NCI-H774 (cell line): Measurements from ENCODE around the gene GID4.

Source experiments
- DNase-seq: peaks from one replicate; lab custom pipeline; 2025; lab: John Stamatoyannopoulos, UW

Gene GID4

DNA sequence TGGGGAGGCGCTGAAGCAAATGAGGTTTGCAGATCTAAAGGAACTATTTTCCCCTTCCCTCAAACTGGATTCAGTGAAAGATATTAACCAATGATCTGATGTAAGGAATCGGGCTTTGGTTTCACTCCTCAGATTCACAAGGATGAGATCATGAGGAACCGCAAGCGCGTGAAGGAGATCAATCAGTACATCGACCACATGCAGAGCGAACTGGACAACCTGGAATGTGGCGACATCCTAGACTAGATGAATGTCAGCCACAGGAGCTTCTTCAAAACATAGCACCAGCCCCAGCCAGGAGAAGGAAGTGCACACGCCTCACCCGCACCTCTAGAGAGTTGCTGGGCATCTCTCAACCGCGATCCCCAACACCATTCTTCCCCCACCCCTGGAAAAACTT, 22.8 kb upstream of the GID4 start:
- DNase-seq, result no peak

DNA sequence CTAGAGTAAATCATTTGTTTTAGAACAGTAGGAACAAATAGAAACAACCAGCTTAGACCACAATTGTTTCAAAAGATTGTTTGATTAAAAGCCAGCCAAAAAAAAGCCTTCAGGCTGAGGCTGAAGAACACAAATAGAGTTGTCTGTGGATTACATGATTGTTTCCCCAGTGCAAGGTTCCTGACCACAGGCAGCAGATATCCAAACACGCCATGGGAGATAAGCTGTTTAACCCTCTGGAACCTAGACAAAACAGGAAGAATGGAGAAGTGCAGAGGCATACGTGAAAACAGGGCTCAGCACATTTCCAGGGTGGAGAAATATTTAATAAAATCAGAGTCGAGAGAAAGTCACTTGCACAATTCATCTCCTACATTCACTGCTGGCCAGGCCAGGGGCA, 21.2 kb upstream of the GID4 start:
- no peak for DNase-seq

DNA sequence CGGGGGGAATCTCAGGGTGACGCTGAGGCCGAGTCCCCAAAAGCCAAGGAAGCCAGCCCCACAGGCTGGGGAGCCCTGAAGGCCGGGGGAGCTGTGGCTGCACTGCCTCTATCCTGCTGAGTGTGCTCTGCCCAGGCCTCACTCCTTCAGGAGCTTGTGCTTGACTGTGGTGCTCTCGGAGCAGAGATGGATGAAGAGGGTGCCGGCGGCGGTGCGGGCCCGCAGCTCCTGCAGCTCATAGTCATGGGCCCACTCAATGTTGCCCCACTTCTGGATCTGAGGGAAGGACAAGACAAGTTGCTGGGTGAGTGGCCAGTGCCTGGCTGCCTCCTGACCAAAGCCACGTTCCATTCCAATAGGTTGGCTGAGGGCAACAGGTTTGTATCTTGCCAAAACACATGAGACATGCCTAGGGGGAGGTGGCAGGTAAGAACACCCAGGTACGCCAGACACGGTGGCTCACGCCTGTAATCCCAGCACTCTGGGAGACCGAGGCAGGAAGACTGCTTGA, 20.7 kb upstream of the GID4 start:
- no peak for DNase-seq

DNA sequence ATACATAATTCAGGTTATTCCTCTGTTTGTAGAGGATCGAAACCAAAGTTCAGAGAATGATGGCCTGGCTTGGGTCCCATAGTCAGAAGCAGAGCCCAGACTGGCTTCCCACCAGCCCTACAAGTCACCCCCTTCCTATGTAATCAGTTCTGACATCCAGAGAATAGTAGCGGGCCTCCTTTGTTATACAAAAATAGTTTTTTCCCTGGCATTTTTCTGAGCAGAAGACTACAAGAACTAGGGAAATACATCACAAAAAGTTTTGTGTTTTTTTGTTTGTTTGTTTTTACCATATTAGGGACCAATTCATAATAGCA, 19.4 kb upstream of the GID4 start:
- no peak for DNase-seq

DNA sequence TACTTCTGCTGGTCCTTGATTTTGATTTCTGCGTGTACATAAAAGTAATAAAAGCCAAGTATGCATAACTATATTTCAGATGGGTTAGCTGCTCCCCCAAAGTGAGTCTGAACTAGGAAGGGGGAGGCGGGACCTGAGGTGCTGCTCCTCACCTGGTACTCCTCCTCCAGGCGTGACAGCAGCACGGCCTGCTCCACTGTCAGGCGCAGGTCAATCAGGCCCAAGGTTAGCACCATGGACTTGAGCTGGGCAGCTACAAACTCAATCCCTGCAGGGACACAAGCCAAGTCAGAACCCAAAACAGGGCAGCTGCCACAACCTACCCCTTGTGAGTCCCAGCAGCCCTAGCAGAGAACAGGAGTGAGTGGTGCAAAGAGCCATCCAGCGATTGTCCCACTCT, 18.2 kb upstream of the GID4 start:
- DNase-seq, result no peak

DNA sequence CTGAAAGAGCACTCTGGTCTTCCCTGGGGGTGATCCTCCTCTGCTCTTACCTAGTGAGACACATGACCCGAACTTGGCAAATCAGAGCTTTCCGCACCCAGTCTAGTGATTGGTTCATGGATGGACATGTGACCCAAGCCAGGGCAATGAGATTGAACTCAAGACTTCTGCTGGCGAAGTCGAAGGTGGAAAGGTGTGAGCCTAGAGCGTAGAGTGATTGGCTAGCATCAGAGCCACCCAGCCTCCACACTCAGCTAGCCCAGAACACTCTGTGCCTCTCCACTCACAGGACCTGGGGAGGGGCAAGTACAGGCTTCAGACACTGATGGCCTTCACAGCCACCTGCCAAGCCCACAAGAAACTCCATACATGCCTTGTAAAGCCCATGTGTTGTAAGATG, 17.8 kb upstream of the GID4 start:
- no peak for DNase-seq

DNA sequence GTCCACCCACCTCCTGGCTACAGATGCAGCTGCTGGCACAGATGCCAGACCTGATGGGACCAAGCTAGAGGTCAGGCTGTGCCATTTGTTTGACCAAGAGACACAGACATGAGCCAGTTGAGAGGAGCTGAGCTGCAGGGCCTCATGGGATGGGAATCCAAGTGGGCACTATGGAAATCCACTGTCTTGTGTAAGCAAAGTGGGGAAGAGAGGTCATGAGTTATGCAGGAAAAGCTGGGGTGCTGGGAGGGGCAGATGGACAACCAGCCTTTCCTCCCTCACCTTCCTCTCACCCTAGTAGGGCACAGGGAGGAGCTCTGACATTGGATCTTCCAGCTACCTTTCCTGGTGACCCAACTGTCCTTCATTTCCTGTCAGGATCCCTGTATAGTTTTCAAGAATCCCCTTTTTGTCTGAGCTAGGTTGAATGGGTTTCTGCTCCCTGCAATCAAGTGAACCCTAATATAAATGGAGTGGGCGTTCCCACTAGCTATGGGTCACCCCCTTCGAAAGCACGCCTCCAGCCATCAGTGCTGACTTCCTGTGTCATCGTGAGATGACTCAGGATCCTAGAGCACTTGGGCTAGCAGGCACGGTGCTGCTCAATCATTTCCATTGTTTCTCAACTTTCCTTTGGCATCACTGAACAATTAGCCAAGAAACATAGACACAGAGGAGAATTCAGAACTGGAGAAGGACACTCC, 13.8 kb upstream of the GID4 start:
- DNase-seq, result no peak

DNA sequence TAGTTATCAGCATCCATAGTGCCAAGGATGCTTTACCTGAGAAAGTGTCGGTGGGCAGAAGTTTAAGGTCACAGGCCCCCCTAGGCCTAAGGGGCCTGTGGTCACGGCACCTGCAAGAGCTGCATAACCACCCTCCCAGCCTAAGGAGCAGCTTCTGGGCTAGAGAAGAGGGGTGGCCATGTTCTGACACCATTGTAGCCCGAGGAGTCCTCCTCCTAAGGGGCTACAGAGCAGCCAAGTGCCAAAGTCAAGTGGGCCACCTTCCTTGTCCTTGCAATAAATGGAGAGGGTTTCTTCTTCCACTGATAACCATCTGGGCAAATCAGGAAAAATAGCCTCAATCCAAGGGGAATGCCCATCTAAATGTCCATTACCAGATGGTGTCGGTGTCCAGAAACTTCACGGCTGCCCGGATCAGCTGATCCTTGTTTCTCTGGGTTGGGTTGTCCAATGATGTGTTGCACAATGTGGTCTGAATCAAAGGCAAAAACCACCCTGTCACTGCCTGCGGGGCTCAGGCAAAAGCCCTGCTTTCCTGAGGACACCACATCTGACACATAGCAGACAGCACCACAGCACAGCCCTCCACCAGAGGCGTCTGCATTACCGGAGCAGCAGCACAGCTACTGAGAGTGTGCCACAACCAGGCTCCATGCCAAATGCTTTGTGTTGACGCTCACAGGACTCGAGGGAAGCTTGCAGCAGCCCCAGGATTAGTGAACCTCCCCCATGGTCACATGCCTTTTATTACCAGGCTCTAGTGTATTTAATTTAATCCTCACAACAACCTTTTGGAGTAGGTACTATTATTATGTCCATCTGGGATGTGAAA, 13.0 kb upstream of the GID4 start:
- DNase-seq, result peak; percentile 50

DNA sequence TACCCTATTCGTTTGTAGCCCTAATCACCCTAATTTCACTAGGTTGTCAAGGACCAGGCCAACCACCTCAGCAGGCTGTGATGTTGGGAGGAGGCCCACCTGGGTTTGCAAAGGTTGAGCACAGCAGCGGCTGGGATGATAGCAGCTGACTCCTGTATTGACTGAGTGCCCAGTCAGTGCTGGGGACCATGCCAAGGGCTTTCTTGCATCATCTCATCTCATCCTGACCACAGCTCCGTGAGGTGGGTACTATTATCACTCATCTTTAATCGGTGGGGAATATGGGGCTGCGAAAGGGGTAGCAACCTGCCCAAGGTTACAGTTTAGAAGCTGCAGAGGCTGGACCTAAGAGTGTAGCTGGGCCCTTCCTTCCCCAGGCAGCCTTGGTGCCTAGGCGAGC, 11.9 kb upstream of the GID4 start:
- no peak for DNase-seq

DNA sequence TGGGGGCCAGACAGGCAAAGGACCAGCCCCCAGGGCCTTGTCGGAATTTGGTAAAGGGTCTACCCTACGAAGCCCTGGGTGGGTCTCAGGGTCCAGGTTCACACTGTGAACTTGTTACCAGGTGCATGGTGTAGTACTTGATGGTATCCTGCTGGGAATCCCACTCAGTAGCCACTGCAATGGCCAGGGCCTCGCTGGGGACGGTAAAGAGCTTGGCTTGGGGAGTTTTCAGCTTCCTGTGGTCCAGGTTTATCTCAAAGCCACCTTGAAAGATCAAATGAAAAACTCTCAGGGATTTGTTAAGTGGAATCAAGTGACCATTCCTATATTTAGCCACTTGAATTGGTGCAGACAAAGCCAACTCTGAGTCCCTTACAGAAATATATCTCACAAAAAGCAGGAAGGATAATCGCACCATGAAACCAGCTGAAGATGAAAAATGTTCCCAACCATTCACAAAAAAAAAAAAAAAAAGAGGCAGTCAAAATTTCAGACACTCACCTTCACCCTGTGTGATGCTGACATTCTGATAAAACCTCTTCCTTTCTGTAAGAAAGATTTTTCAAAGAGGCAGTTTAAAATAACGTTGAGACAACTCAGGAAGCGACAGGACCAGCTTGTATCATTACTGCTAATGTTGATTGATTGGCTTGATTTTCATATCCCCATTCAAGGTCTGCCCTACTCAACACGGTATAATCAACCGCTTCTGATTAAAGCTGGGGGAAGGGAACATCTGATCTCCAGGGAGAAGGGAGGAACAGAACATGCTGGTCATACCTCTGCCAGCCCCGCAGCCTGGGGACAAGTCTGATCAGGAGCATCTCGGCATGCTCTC, 10.9 kb upstream of the GID4 start:
- DNase-seq, result peak; percentile 19

DNA sequence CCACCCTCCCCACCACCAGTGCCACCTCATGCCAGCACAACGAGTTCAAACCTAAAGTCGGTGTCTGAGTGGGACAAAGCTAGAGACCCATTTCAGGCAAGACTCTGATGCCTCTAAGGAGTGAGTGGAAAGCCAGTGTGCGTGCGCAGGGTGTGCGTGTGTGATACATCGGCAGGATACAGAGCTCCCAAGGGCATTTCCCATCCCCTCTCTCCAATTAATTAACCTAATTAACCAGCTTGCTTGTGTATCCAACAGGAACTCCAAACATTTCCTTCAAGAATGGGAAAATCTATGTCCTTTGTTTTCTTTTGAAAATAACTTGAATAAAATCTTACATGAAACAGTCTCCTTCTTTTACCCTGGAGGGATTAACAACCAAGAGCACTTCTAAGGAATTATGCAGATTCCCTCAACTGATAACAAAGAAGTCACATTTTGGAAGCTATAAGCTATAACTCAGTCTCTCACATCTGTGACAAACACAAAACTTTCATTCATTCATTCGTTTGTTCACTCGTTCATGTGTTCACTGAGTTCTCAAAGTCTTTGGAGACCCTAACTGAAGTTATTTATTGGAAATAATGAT, 10.2 kb upstream of the GID4 start:
- no peak for DNase-seq

DNA sequence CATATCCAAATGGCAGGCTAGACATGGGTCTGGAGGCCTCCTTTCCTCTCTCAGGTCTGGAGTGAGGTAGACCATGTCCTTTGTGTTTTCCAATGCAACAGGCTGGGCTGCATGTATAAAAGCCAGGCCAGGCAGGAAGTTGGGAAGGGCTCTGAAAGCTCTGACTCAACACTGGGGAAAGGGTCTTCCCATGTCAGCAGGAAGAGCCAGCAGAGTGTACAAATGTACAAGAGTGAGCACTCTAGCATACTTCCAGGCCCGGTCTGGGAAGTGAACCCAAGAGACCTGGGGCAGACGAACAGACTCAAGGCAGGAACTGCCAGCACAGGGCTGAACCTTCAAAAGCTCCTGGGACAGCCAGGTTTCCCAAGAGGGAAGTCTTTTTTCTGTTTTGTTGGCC, 7.3 kb upstream of the GID4 start:
- no peak for DNase-seq

DNA sequence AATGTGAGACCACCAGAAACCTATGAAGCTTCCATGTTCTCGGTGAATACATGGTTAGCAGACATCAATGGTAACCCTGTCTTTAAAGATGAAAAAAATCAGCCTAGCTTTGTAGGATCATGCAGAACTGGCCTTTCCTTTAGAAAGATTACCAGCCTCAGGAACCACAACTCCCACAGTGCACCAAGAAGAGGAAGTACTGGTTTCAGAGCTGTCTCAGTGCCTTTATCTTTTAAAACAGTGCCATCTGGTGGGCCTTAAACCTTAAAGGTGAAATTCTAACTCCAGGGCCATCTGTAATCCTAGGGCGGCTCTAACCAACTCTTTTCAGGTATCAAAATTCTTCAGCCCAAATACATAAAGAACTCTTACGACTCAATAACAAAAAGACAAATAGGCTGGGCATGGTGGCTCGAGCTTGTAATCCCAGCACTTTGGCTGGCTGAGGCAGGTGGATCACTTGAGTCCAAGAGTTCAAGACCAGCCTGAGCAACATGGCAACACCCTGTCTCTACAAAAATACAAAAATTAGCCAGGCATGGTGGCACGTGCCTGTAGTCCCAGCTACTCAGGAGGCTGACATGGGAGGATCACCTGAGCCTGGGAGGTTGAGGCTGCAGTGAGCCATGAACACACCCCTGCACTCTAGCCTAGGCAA, 5.6 kb upstream of the GID4 start:
- peak; percentile 29 for DNase-seq

DNA sequence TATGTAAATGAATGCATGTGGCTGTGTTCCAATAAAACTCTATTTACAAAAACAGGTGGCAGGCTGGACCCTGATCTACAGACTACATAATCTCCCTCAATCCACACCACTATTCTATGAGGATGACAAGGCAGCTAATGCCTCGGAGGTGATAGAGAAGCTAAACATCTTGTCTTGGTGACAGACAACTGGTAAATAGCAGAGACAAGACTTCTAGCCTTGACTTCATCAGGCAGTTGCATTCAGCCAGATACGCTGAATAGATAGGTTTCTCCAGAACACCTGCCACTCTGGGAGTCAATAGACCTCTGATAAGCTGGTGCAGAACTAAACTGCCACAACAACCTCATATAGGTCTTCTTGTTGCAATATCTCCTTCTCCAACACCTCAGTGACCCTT, 3.5 kb upstream of the GID4 start:
- DNase-seq, result no peak

DNA sequence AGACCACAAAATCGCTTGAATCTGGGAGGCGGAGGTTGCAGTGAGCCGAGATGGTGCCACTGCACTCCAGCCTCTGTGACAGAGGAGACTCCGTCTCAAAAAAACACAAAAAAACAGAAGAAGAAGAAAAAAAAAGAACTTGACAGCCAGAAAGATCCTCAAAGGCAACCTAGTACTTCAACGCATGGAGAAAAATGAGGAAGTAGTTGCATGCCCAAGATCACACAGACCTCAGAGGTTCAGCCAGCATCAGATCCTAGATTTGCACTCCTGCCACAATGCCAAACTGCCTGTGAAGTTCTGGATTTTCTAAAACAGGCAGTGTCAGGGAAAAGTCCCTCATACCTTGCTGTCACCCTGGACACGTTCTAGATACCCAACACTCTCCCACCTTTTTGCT, 1.7 kb upstream of the GID4 start:
- no peak for DNase-seq

DNA sequence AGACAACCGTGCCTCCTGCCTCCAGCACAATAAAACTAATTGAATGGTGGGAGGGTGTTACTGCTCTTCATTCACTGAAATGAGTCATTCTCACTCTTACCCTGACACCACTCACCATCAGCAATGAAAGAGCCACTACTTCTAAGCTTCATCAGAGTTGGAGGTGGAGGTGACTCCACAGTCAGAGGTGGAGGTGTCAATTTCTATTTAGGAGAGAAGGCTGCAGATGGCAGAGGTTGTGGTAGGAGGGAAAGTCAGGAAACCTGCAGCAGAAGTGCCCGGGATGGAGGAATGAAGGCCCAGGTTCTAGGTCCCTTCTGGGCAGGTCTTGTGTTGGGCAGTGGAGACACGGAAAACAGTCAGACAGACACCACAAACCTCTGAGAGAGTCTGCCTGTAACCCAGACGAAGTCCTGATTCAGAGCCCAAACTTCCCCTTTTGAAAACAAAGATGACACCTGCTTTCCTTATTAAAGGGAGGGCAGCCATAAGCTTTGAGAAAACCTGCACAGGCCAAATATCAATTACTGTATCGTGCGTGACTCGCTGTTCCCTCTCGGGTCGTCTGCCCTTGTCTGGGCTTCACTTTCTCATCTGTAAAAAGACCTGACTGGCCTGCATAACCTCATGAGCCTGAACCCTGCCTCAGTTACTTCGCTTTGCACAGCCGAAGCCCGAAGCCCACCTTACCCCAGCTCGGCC, 908 bp upstream of the GID4 start:
- no peak for DNase-seq

DNA sequence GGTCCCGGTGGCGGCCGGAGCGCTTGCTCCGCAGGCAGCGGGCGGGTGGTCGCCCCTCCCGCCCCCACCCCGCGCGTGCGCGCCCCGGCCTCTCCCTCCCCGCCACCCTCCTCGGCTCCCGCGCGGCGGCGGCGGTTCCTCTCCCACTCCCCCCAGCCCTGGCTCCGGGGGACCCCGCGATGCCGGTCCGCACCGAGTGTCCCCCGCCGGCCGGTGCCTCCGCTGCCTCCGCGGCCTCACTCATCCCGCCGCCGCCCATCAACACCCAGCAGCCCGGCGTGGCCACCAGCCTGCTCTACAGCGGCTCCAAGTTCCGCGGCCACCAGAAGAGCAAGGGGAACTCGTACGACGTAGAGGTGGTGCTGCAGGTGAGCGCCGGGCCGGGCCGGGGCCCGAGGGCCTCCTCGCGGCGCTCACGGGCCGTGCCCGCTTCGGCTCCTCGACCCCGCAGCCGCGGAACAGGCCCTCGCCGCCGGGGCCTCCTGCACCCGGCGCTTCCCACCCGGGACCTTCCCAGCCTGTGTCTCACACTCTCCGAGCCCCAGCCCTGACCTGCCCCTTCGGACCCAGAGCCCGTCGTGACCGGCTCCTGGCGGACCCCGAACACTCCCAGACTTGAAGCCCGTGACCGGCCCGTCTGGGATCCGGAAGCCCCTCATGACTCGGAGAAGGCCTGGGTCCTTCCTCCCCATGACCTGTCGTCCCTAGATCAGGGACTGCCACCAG, 490 bp downstream of the GID4 start:
- DNase-seq, result no peak

DNA sequence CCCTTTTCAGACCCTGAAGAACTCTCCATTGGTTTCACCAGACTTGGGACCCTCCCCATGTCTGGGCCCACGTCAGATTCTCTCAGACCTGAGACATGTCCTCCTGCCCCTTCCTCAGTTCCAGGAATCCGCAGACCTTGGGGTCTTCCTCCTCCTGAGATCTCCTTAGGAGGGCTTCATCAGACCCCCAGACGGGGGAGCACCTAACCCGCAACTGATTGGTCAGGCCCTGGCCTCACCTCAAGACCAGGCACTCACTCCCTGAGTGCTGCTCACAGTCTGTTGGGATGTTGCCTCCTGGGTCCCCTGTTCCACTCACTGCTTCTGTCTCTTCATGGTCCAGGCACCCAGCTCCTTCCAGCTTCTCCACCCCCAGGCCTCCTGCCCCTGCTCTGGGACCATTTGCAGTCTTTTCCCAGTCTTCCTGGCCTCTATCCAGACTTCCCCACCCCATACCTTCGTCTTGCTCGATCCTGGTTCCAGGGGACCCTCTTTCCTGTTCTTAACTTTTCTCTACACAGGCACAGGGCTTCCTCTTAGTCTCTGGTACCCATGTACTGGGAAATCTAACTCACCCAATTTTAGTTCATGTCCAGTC, 1.2 kb downstream of the GID4 start:
- DNase-seq, result no peak

DNA sequence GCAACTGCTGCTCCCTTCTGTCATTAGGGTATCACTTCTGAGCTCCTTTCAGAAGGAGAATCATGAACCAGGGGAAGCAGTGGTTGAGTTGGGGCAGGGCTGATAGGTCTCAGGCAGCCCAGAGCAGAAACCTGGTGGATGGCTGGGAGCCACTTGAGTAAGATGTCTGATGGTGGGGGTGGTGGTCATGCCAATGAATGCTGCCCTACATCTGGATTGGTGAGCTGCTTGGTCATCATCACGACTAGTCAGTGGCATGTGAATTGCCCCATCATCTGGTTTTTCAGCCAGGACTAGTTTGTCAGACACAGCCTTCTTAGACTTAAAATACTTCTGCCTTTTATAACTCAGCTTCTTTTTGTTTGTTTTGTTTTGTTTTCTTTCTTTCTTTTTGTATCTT, 2.6 kb downstream of the GID4 start:
- DNase-seq, result no peak

DNA sequence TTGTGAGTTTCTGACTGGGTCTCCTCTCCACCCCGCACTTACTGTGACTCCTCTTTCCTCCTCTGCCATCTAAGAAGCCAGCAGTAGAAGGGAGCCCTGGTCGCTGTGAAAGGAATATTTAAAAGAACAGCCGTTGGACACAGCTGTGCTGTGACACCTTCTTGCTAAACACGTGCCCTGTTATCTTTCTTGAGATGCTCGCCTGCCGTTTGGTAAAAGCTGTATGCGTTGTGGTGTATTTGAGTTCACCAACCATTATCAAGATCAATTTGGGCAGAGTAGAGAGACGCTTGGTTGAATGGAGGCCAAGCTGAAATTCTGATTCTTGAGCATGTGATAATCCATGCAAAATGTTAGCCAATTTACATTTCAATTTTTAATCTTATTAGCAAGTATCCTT, 3.8 kb downstream of the GID4 start:
- no peak for DNase-seq
